HG03565 (cell line): ENCODE measurements around the gene ARHGEF12.
"Not testable (repeated sequence)": the region's sequence is repeated elsewhere in the genome, so short reads cannot be mapped to it uniquely, and the experiment has no call there.

ENCODE experiments used
- ATAC-seq: cut with Tn5 transposase; IDR thresholded peaks from one replicate; pipeline ENCODE4 v1.9.1; 2021; ENCODE audit warnings: mild to moderate bottlenecking, moderate library complexity; ENCODE audit not compliant: unreplicated experiment

ARHGEF12 gene

GRCh38 chr11:120473503-120473902 is 137.3 kb downstream of the ARHGEF12 start:
- ATAC-seq, result no peak

GRCh38 chr11:120482149-120482548 is 145.9 kb downstream of the ARHGEF12 start:
- ATAC-seq, result no peak

DNA sequence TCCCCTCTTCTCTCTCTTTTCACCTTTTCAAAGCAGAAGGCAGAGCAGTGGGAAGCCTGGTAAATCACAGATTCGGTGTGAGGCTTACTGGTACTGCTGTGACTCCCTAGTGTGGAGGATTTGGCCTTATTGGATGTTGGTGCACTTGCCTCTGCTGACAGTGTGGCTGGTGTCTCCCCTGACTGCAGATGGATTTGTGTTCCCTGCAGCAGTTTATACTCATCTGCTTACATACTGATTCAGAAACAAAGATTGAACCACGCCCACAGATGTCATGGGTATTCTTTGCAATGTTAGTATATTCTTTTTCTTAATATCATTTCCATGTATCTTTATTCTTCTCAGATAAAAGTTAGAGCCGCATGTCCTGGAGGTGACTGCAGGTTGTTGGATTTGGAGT is 148.5 kb downstream of the ARHGEF12 start:
- ATAC-seq, result no peak

DNA sequence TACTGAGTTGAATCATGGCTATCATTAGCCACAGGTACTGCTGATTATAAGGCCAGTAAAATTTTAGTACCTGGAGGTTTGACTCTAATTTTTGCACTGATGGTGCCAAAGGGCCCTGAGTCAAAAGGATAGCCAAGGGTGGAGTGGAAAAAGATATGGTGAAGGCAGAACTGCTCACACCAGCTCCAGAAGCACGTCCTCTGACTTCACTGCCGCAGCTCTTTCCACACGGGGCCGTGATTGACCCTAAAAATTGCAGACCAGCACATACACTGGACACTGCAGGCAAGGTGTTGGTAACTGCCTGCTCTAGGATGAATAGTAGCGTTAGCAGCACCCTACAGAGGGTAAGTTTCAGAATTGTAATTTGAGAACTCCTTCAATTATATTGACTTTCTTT is 149.9 kb downstream of the ARHGEF12 start:
- no peak for ATAC-seq

DNA sequence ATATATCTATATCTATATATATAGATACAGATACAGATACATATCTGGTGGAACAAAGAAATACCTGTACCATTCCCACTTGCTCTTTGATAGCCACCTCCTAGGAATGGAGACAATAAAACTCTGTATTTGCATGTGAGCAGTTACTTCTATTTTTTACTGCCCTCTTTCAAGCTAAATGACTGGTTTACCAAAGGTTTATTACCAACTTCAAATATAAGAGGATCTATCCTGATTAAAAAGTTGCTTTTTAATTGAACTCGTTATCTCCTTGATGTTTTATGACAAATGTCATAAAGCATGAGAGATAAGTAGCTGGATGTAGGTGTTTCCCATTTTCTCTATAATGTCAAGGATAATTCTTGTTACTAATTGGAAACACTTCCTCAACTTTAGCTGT is 153.6 kb downstream of the ARHGEF12 start:
- no peak for ATAC-seq

DNA sequence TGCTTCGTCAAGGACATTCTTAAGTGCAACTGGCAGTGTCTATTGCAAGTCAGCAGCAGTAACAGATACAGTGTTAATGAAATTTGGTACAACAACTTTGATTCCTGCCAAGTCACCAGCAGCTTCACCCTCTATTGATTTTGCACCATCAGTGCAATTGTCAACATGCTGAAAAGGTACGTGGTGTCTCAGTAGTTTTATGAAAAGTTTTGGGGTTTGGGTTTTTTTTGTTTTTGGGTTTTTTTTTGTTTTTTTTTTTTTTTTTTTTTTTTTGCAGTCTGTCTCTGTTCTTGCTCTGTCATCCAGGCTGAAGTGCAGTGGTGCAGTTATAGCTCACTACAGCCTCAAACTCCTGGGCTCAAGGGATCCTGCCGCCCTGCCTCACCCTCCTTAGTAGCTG is 156.3 kb downstream of the ARHGEF12 start:
- no peak for ATAC-seq

- no peak for ATAC-seq
Measured at GRCh38 chr11:120494595-120494994, 158.4 kb downstream of the ARHGEF12 start.

DNA sequence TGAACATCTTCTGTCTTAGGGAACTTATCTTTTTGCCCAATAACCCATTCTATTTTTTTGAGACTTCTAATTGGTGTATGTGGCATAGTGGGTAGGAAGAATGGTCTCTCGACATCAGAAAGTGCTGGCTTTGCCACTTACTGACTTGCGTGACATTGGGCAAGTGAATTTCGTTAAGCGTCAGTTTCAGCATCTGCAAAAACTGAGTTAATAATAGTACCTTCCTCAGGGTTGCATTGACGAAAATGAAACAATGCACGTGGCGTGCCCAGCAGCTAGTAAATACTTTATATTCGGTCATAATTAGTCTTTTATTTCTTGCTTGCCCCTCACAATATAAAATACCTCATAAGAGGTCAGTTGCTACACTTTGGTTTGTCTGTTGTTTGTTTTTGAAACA is 162.9 kb downstream of the ARHGEF12 start:
- ATAC-seq, result no peak

DNA sequence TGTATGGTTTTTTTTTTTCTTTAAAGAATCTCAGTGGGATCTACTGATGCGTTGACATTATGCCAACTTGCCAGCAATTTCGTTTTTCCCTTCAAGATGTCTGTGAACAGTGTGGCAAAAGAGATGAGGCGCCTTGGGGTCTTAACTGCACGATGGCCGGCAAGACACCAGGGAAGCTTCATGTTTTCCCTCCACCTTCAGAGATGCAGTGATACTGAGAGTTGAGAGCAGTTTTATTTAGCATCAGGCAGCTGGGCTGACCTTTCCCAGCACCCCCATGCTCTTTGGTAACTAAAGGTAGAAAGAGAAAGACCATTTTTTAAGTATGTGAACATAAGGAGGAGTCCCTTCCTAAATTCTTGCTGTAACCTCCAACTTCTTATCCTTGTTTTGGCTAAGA is 163.6 kb downstream of the ARHGEF12 start:
- ATAC-seq, result no peak

GRCh38 chr11:120500414-120501071 is 164.3 kb downstream of the ARHGEF12 start:
- no peak for ATAC-seq

DNA sequence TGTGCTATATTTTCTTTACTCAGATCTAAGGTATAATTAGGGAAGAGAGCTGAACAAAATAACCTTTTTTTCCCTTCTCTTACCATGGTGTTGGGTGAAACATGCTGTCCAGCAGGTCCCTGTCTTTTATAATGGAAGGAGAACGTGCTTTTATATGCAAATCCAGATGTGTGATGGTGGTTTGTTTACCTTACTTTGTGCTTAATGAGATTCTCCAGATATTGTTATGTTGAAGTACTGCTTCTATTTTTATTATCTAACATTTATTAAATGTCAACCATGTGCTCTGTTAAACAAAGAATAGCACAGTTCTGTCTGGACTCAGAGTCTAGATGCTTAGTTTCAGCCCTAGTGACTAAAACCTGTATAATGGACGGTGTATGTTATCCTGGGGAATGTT is 165.2 kb downstream of the ARHGEF12 start:
- ATAC-seq, result no peak

GRCh38 chr11:120501976-120502755 is 166.0 kb downstream of the ARHGEF12 start:
- ATAC-seq, result no peak

- ATAC-seq, result not testable (repeated sequence)
Measured at GRCh38 chr11:120503529-120503928, 167.3 kb downstream of the ARHGEF12 start.

DNA sequence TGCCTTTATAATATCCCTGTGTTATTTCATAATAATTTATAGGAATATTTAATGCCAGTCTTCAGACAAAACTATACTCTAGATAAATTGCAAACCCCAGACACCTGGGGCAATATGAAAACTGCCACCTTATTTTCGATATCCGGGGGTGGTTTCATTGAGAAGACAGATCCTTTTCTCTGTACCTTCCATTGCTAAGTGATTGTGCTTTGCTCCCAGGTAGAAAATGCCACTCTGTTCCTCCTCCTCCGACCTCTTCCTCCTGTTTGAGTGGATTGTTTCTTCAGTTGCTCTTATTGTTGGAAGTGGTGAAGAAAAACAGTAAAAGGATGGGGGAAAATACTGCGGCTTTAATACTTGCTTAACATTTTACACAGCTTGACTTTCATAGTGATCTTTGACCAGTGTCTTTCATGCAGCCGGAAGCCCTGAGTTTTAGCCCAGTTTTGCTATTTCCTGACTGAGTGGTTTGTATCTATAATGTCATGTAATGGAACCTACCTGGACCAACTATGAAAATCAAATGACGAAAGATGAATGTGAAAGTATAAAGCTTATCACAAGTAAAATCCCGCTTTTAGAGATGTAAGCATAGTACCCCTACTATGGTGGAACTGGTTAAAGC is 169.7 kb downstream of the ARHGEF12 start:
- ATAC-seq, result no peak

- no peak for ATAC-seq
Measured at GRCh38 chr11:120509346-120510053, 173.3 kb downstream of the ARHGEF12 start.

GRCh38 chr11:120510406-120511115 is 174.3 kb downstream of the ARHGEF12 start:
- no peak for ATAC-seq

DNA sequence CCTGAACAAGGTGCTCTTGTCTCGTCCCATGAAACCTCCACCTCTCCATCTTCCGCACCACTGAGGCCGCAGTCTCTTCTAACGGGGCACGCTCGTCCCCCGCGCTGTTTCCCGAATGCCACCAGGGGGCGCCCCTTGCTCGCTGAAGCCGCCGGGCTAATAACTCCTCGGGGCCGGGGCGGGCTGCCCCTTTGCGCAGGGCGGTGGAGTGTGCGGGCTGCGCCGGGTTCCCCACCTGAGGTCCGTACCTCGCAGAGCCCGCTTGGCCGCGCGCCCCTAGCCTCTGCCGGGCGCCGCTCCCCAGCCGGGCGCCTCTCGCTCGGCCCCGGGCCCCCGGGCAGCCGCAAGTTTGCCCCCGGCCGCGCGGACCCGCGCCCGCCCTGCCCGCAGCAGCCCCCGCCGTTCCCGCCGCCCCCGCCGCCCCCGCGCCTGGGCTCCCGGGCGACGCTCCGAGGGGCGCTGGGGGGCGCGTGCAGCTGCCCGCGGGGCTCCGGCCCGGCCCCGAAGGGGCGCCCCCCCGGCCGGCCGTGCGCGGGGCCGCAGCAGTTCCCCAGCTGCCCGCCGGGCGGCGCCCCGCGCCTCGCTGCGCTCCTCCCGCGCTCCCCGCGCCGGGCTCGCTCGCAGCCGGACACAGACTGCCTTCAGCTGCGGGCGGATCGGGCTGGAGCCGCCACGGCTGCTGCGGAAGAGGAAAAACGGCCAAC is 175.1 kb downstream of the ARHGEF12 start, which contains the start of gene GRIK4:
TSS of gene GRIK4 (plus strand) at position 633 of the 704 bp plus-strand sequence. CDS start 148,571 bp downstream, outside the sequence.
- ATAC-seq, result peak; percentile 69

- no peak for ATAC-seq
Measured at GRCh38 chr11:120511820-120512738, 175.9 kb downstream of the ARHGEF12 start.
